Measurements from ENCODE around the gene MBL2. TPM values are rescaled to one million over a fixed set of nuclear protein-coding genes. Genes with fewer than 3 reads are reported as not detected.

MBL2 gene
- total RNA-seq, 1 experiment from 2014 or later = not detected

DNA sequence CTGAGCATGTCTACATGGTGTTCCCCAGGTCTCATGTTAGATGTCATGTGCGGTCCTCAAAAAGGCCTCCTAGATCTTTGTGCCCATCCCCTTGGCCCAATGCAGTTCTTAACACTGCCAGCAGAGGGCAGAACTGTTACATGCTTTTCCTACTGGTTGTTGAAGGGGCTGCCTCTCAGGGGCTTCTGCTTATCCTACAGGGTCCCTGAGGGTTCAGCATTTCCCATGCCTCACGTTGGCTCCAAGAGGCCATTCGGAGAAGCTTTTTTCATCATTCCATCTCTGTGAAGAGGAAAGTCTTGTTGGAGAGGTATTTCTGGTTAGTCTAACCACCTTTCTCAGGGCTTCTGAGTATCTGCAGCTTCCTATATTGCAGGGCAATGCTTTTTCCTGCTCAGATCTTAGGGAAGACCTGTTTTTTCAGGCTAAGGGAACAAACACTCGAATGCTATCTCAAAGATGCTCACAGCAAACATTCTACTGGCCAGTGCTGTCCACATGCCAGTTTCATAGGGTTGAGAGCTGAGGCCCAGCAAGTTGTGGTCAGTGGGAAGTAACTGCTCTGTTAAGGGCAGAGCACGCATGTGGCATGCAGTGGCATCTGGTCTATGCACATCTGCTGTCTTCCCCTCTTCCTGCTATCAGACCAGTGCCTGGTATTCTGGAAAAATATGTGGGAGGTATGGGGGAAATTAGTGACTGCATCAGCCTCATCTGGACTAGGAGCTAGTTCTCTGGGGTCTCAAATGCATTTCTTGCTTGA is 31.5 kb downstream of the MBL2 start:
- DNase-seq (ENCODE audit: low read depth) = peak; percentile 49

DNA sequence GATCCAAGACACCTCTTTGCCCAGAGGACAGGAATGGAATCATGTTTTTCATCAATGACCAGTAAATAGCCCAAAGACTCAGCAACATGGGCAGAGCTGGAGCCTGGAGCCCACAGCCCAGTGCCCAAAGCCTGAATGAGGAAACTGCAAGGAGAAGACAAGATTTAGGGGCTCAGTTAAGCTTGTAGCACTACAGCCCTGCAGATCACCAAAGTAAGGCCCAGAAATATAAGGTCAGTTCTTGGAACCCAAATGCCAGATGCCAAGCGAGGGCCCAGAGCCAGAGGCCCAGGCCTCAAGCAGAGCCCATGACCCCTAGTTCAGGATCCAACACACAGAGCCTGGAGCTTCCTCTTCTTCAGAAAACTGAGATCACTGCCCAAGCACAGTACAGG is 32.4 kb downstream of the MBL2 start:
- DNase-seq (ENCODE audit: low read depth) = no peak

DNA sequence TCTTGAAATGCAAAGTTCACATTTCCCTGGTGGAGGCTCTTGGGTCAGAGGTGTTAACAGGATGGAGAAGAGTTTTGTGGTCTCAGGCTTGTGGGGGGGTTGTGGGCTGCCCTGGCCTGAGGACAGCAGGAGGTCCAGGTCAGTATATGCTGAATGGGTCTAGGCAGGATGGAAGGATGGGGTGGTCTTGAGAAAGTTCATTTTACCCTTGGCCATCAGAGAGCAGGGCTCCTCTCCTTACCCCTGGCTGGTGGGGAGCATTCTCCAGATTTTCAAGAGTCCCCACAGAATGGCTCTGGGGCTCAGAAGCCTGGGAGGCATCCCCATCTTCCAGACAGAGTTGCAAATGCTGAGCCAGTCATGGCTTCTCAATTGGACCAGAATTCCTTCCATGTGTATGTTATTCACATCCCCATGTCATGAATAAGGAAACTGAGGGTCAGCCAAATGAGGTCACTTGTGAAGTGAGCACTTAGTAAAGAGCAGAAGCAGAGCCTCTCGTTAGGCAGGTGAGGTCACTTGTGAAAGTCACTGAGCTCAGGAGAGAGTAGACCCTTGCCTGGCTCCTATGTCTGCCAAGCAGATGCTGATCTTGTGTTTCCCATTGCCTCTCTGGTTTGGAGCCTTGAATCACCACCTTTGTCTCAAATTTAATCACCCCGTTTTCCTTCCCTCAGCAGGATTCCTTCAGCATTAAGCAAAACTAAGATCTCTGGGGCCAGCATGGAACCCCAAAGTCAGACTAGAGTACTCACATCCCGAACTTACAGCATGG is 33.0 kb downstream of the MBL2 start:
- no peak for DNase-seq (ENCODE audit: low read depth)

DNA sequence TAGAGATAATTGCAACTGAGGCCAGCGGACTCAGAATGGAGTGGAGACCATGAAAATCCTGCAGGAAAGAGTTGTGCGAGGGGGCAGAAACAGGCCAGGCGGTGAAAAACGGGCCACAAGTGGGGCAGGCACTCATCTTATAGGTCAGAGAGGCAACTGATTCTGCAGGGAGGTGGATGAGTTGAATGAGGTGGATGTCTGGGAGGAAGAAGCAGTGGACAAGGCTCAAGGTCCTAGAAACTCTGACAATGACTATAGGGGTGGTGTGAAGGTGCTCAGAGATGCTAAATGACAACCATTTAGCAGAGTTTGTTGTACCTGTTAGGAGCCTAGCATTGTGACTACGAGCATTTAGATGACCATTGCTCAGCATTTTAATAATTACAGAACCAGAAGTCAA is 33.6 kb downstream of the MBL2 start:
- no peak for DNase-seq (ENCODE audit: low read depth)

GRCh38 chr10:52729271-52730104 is 43.1 kb downstream of the MBL2 start:
- DNase-seq (ENCODE audit: low read depth) = peak; percentile 23

- DNase-seq (ENCODE audit: low read depth) = no peak
These were observed 52.6 kb downstream of the MBL2 start for GRCh38 chr10:52720018-52720417.

Data from HT1080 (cell line).